ENCODE results near the gene MLF2.

DNA sequence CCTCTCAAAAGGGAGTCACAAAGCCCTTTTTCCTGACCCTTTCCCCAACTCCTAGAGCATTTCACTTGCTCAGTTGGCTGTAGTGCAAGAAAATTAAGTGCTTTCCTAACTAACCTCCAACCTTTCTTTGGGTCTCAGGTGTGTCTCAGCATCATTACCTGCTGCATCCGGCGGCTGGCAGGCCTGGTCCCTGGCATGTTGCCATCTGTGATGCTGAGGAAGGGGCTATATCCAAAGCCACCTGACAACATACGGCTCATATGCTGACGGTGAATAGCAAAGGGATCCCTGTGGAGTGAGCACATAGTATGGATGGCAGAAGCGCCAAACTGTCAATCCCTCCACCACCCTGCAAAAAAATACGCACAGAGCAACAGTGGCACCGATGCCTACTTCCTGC is 1.2 kb downstream of the MLF2 start:
- TF ChIP-seq, protein P1, sequence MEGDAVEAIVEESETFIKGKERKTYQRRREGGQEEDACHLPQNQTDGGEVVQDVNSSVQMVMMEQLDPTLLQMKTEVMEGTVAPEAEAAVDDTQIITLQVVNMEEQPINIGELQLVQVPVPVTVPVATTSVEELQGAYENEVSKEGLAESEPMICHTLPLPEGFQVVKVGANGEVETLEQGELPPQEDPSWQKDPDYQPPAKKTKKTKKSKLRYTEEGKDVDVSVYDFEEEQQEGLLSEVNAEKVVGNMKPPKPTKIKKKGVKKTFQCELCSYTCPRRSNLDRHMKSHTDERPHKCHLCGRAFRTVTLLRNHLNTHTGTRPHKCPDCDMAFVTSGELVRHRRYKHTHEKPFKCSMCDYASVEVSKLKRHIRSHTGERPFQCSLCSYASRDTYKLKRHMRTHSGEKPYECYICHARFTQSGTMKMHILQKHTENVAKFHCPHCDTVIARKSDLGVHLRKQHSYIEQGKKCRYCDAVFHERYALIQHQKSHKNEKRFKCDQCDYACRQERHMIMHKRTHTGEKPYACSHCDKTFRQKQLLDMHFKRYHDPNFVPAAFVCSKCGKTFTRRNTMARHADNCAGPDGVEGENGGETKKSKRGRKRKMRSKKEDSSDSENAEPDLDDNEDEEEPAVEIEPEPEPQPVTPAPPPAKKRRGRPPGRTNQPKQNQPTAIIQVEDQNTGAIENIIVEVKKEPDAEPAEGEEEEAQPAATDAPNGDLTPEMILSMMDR (IDR thresholded peaks at IDR 0.05), result no peak
- no peak for TF ChIP-seq POLR2A (IDR thresholded peaks at IDR 0.05)
